NCI-H82 treated with DMSO at 0.1 percent for 48 hours (cell line): ENCODE results near the gene NUDT7.

Experiments used
- DNase-seq: peaks from one replicate; lab custom pipeline; 2025; ENCODE audit not compliant: unreplicated experiment; lab: John Stamatoyannopoulos, UW

Gene NUDT7

GRCh38 chr16:77722309-77723107, at the start of gene NUDT7:
TSS of gene NUDT7 (plus strand) at chr16:77722514. CDS start at chr16:77722583, 69 bp downstream.
- peak; percentile 91 for DNase-seq

GRCh38 chr16:77674888-77675287, 47.4 kb upstream of the NUDT7 start:
- DNase-seq, result no peak

GRCh38 chr16:77675464-77676324, 46.6 kb upstream of the NUDT7 start:
- peak; percentile 75 for DNase-seq

GRCh38 chr16:77677129-77677528, 45.2 kb upstream of the NUDT7 start:
- no peak for DNase-seq

- no peak for DNase-seq
These were observed 42.9 kb upstream of the NUDT7 start for GRCh38 chr16:77679391-77679790.

- no peak for DNase-seq
These were observed 42.4 kb upstream of the NUDT7 start for GRCh38 chr16:77679901-77680300.

GRCh38 chr16:77680496-77680895, 41.8 kb upstream of the NUDT7 start:
- DNase-seq, result no peak

GRCh38 chr16:77682586-77682985, 39.7 kb upstream of the NUDT7 start:
- DNase-seq, result no peak

GRCh38 chr16:77683397-77684180, 38.7 kb upstream of the NUDT7 start:
- no peak for DNase-seq

GRCh38 chr16:77684181-77684526, 38.2 kb upstream of the NUDT7 start:
- no peak for DNase-seq

- DNase-seq, result no peak
These were observed 35.9 kb upstream of the NUDT7 start for GRCh38 chr16:77686385-77686784.

- DNase-seq, result no peak
These were observed 32.3 kb upstream of the NUDT7 start for GRCh38 chr16:77689971-77690370.

GRCh38 chr16:77690416-77690815, 31.9 kb upstream of the NUDT7 start:
- no peak for DNase-seq

- no peak for DNase-seq
These were observed 29.7 kb upstream of the NUDT7 start for GRCh38 chr16:77692612-77693011.

GRCh38 chr16:77696149-77696548, 26.2 kb upstream of the NUDT7 start:
- peak; percentile 63 for DNase-seq

- no peak for DNase-seq
These were observed 21.5 kb upstream of the NUDT7 start for GRCh38 chr16:77700846-77701245.

GRCh38 chr16:77705351-77705750, 17.0 kb upstream of the NUDT7 start:
- DNase-seq, result no peak

GRCh38 chr16:77711179-77711578, 11.1 kb upstream of the NUDT7 start:
- DNase-seq, result no peak

GRCh38 chr16:77711775-77712174, 10.5 kb upstream of the NUDT7 start:
- no peak for DNase-seq

- DNase-seq, result no peak
These were observed 7.2 kb upstream of the NUDT7 start for GRCh38 chr16:77715145-77715544.

GRCh38 chr16:77721752-77722308, 484 bp upstream of the NUDT7 start:
- no peak for DNase-seq
